Measurements from ENCODE around the gene ATP5PD. TPM values are rescaled to one million over a fixed set of nuclear protein-coding genes. Genes with fewer than 3 reads are reported as not detected.

ATP5PD gene
- total and polyA plus RNA-seq, 2 of the 13 experiments (the other 11 are each of a cell fraction or from before 2014, with no cell fraction given) = 158 to 428 TPM

DNA sequence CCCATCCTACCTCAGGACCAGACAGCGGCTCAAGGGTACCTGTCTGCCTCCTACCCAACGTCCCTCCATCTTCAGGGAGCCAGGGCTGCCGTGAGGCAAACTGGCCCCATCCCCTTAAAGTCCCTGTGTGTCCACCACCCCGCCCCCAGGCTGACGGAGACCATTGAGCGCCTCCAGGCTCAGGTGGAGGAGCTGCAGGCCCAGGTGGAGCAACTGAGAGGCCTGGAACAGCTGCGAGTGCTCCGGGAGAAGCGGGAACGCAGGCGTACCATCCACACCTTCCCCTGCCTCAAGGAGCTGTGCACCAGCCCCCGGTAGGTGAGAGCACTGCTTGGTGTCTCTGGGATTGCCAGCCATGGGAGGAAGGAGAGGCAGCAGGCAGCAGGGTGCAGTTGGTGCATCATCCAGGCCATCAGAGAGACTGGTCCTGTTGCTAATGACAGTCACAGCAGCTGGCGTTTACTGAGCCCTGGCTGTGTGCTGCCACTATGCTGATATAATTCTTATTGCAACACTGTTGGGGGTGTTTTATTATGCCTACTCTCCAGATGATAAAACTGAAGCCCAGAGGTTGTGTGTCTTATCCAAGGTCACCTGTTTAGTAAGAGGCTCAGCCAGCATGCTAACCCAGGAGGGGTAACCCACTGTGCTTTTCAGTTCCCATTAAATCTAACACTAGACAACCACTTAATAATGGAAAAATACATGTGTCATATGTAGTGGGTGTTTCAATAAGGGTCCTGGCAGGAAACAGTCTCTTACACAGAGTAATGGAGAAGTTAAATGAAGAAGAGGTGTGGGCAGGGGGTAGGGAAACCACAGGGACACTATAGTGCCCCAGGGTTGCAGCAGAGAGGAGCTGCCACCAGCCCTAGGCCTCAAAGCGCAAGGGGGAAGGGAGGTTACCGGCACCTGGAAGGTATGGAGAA is 44.6 kb downstream of the ATP5PD start:
- CTCF ChIA-PET (ENCODE audit: low intra/inter-chr PET ratio, low total read pairs) = no interaction called here

More for the DNA sequence above, 44.6 kb downstream of the ATP5PD start:
- Histone ChIP-seq H3K79me2 (ENCODE audit: insufficient read depth, low read length) (no peaks in the 10 kb centered on the region), H3K4me3 (replicated peaks in 1 of 3; ENCODE audit: insufficient read depth in 1 of 3, low read depth in 2 of 3, low read length in 3 of 3) (no peak overlapping the region), H3K9me3 (ENCODE audit: low read length) (no peaks in the 10 kb centered on the region), H3K27me3 (ENCODE audit: control insufficient read depth in 1 of 2, insufficient read depth in 2 of 2, low read length in 2 of 2) (no peaks in the 10 kb centered on the region), H3K27ac (ENCODE audit: extremely low read length, insufficient read depth, low read length) (no peak overlapping the region), H4K20me1 (ENCODE audit: insufficient read depth, low read length) (no peaks in the 10 kb centered on the region), H3K4me1 (ENCODE audit: insufficient read depth, low read length) (no peaks in the 10 kb centered on the region), H3K36me3 (replicated peaks in 1 of 2; ENCODE audit: control insufficient read depth in 1 of 2, insufficient read depth in 2 of 2, low read length in 2 of 2) (peaks cover 0 to 2% of the 10 kb centered on the region in 2 experiments; a peak in 2 of 5 replicates), H3K9ac (ENCODE audit: insufficient read depth, low read depth, low read length) (no peak overlapping the region), H3K4me2 (ENCODE audit: low read depth, low read length) (no peak overlapping the region), H2AFZ (ENCODE audit: low read length) (no peak overlapping the region)
- WGBS (ENCODE audit: low lambda C conversion rate) = 81% methylated on average over 15 of the region's 15 CpGs
- DNase-seq (ENCODE audit: low spot score) (no peak), ATAC-seq (no peak), FAIRE-seq (no peak)
- intact Hi-C loops (cut with micrococcal nuclease; ENCODE audit: unreplicated experiment) (no loop called here), in situ Hi-C loops (cut with HindIII; ENCODE audit: extremely low pct_ligation_motif_present, low pct_unique_long_range_greater_than_20kb) (no loop called here)
- TF ChIP-seq TGIF2 (CRISPR knock-in tag; IDR thresholded peaks at IDR 0.05) (no peak), KLF6 (CRISPR knock-in tag; IDR thresholded peaks at IDR 0.05) (no peak), SMARCC2 (IDR thresholded peaks at IDR 0.05) (no peak), NR3C1 (CRISPR knock-in tag; IDR thresholded peaks at IDR 0.05) (no peak), ZNF564 (CRISPR knock-in tag; IDR thresholded peaks at IDR 0.05) (no peak), STAT5B (CRISPR knock-in tag; IDR thresholded peaks at IDR 0.05) (no peak), ZNF251 (CRISPR knock-in tag; IDR thresholded peaks at IDR 0.05) (no peak), KDM4B (CRISPR knock-in tag; IDR thresholded peaks at IDR 0.05) (no peak), KLF12 (CRISPR knock-in tag; IDR thresholded peaks at IDR 0.05; ENCODE audit: borderline replicate concordance) (no peak)
- TF ChIP-seq, protein P1, sequence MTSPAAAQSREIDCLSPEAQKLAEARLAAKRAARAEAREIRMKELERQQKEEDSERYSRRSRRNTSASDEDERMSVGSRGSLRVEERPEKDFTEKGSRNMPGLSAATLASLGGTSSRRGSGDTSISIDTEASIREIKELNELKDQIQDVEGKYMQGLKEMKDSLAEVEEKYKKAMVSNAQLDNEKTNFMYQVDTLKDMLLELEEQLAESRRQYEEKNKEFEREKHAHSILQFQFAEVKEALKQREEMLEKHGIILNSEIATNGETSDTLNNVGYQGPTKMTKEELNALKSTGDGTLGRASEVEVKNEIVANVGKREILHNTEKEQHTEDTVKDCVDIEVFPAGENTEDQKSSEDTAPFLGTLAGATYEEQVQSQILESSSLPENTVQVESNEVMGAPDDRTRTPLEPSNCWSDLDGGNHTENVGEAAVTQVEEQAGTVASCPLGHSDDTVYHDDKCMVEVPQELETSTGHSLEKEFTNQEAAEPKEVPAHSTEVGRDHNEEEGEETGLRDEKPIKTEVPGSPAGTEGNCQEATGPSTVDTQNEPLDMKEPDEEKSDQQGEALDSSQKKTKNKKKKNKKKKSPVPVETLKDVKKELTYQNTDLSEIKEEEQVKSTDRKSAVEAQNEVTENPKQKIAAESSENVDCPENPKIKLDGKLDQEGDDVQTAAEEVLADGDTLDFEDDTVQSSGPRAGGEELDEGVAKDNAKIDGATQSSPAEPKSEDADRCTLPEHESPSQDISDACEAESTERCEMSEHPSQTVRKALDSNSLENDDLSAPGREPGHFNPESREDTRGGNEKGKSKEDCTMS (CRISPR knock-in tag; conservative IDR thresholded peaks at IDR 0.05) = no peak
- BruUV-seq (replicated peaks) = no TSS peak
- POLR2A ChIA-PET = interaction anchor here (1.2 to 1.9 kb wide), 2 partner anchors 10 to 13 kb away, joined by 3 to 8 read pairs; partner anchors contain the start of gene MRPL58
